Measurements from ENCODE around the gene SKIC3. TPM values are rescaled to one million over a fixed set of nuclear protein-coding genes. Genes with fewer than 3 reads are reported as not detected.

The SKIC3 gene
- total and polyA plus RNA-seq, 2 of the 13 experiments (the other 11 are each of a cell fraction or from before 2014, with no cell fraction given) = 36.9 to 61.5 TPM

- TF ChIP-seq AKNA (CRISPR knock-in tag; IDR thresholded peaks at IDR 0.05; ENCODE audit: borderline replicate concordance) (no peak), MIER2 (CRISPR knock-in tag; IDR thresholded peaks at IDR 0.05) (no peak), ZSCAN21 (CRISPR knock-in tag; IDR thresholded peaks at IDR 0.05; ENCODE audit: borderline replicate concordance) (peak; percentile 72; the same call in 1 of the 2 replicates), ZNF251 (CRISPR knock-in tag; IDR thresholded peaks at IDR 0.05) (no peak), UBTF (CRISPR knock-in tag; IDR thresholded peaks at IDR 0.05) (peak; percentile 91), ZBTB38 (CRISPR knock-in tag; IDR thresholded peaks at IDR 0.05) (no peak), ZNF761 (CRISPR knock-in tag; conservative IDR thresholded peaks at IDR 0.05) (no peak), ZNF484 (CRISPR knock-in tag; IDR thresholded peaks at IDR 0.05; ENCODE audit: borderline replicate concordance, low read depth) (no peak), ZNF83 (CRISPR knock-in tag; IDR thresholded peaks at IDR 0.05; ENCODE audit: borderline replicate concordance) (no peak), ZNF552 (CRISPR knock-in tag; IDR thresholded peaks at IDR 0.05; ENCODE audit: borderline replicate concordance) (no peak), MLLT10 (CRISPR knock-in tag; IDR thresholded peaks at IDR 0.05) (no peak), ZNF513 (CRISPR knock-in tag; conservative IDR thresholded peaks at IDR 0.05) (no peak), ZNF605 (CRISPR knock-in tag; IDR thresholded peaks at IDR 0.05) (peak; percentile 97), ZNF414 (CRISPR knock-in tag; IDR thresholded peaks at IDR 0.05) (peak; percentile 38; the same call in 1 of the 2 replicates), SKI (IDR thresholded peaks at IDR 0.05; ENCODE audit: partially characterized antibody) (no peak), ZNF598 (CRISPR knock-in tag; IDR thresholded peaks at IDR 0.05; ENCODE audit: borderline replicate concordance) (no peak; the same call in 1 of the 2 replicates), MIER3 (CRISPR knock-in tag; IDR thresholded peaks at IDR 0.05; ENCODE audit: borderline replicate concordance) (peak; percentile 56; the same call in 1 of the 2 replicates), BHLHE40 (IDR thresholded peaks at IDR 0.05; ENCODE audit: low read length) (peak; percentile 97), ZEB1 (IDR thresholded peaks at IDR 0.05; ENCODE audit: insufficient replicate concordance, low read depth) (peak; percentile 86), NFATC3 (CRISPR knock-in tag; IDR thresholded peaks at IDR 0.05) (no peak)
Measured at GRCh38 chr5:95554647-95555548, at the start of gene SKIC3, which contains the start of gene ARSK (continued).
